ENCODE data around the gene NCOA1. TPM values are rescaled to one million over a fixed set of nuclear protein-coding genes. Genes with fewer than 3 reads are reported as not detected.

The NCOA1 gene
- total and polyA plus RNA-seq, 2 of the 4 experiments (the other 2 are of a cell fraction) = 6.7 to 11.3 TPM

GRCh38 chr2:24480245-24480644 is 10.8 kb upstream of the NCOA1 start:
- H3K9me1 ChIP-seq (ENCODE audit: insufficient read depth, low read length) = no peaks in the 10 kb centered on the region
- ATAC-seq (ENCODE audit: low read depth) (no peak), DNase-seq (no peak)
- CTCF ChIA-PET = no interaction called here
- no peaks in the 10 kb centered on the region for H3K79me1 ChIP-seq (ENCODE audit: low read depth in 1 of 2, low read length in 2 of 2)
- dilution Hi-C loops (cut with HindIII; ENCODE audit: low sequenced_read_pairs, unreplicated experiment) = no loop called here
- no peak overlapping the region for H3K4me3 ChIP-seq (ENCODE audit: insufficient read depth, low read depth, low read length)
- H2AK9ac ChIP-seq (replicated peaks; ENCODE audit: low read depth, low read length, poor library complexity) = no peak overlapping the region
- H2AK5ac ChIP-seq (ENCODE audit: low read depth, low read length) = no peak overlapping the region
- H4K91ac ChIP-seq (ENCODE audit: insufficient read depth, low read depth, low read length) = no peak overlapping the region
- H2BK120ac ChIP-seq (ENCODE audit: low read depth, low read length) = no peak overlapping the region
- no CpG with 5 or more reads among the region's 4 CpGs for WGBS, 2 experiments (ENCODE audit: extremely low coverage in 2 of 2, insufficient read length in 1 of 2)
- no peaks in the 10 kb centered on the region for H4K20me1 ChIP-seq (ENCODE audit: insufficient read depth, low read length)
- no peak overlapping the region for H3K27ac ChIP-seq (ENCODE audit: insufficient read depth, low read length)
- intact Hi-C loops (cut with micrococcal nuclease) = no loop called here
- no peak overlapping the region for H2BK20ac ChIP-seq (ENCODE audit: low read depth, low read length)
- H3K36me3 ChIP-seq (ENCODE audit: control insufficient read depth, insufficient read depth, low read length) = no peaks in the 10 kb centered on the region
- peaks cover 9% of the 10 kb centered on the region for H3K27me3 ChIP-seq (ENCODE audit: control insufficient read depth, insufficient read depth, low read length)
- POLR2A ChIA-PET (ENCODE audit: unreplicated experiment) = no interaction called here
- no peak overlapping the region for H3K23ac ChIP-seq (ENCODE audit: low read depth, low read length)
- no peak overlapping the region for H3K4ac ChIP-seq (ENCODE audit: low read depth, low read length)
- H4K5ac ChIP-seq (ENCODE audit: low read depth, low read length) = no peak overlapping the region
- no peak for TF ChIP-seq FOS (IDR thresholded peaks at IDR 0.05; ENCODE audit: low read depth, low read length)
- no peak for TF ChIP-seq SMC3 (IDR thresholded peaks at IDR 0.05; ENCODE audit: low read depth, low read length)
- TF ChIP-seq MAFK (IDR thresholded peaks at IDR 0.05; ENCODE audit: low read depth, low read length) = no peak
- TF ChIP-seq USF2 (IDR thresholded peaks at IDR 0.05; ENCODE audit: low read depth, low read length) = no peak
- TF ChIP-seq CTCF (conservative IDR thresholded peaks at IDR 0.05; ENCODE audit: low read depth, low read length) = no peak
- TF ChIP-seq RAD21 (IDR thresholded peaks at IDR 0.05; ENCODE audit: low read length) = no peak
- TF ChIP-seq CHD1 (IDR thresholded peaks at IDR 0.05; ENCODE audit: low read depth, low read length) = no peak
- no peak for TF ChIP-seq RCOR1 (IDR thresholded peaks at IDR 0.05; ENCODE audit: insufficient replicate concordance, low read length)
- no peak for TF ChIP-seq POLR2A (IDR thresholded peaks at IDR 0.05; ENCODE audit: low read depth, low read length)
- TF ChIP-seq CEBPB (IDR thresholded peaks at IDR 0.05; ENCODE audit: low read depth, low read length) = no peak
- no peak for TF ChIP-seq MXI1 (IDR thresholded peaks at IDR 0.05; ENCODE audit: borderline replicate concordance, low read depth, low read length)
- no peak for TF ChIP-seq MAZ (IDR thresholded peaks at IDR 0.05; ENCODE audit: borderline replicate concordance, low read depth, low read length)
- TF ChIP-seq NFE2L2 (IDR thresholded peaks at IDR 0.05; ENCODE audit: low read depth, low read length) = no peak
- TF ChIP-seq ELK1 (IDR thresholded peaks at IDR 0.05; ENCODE audit: borderline replicate concordance, low read depth, low read length) = no peak
- TF ChIP-seq RFX5 (IDR thresholded peaks at IDR 0.05; ENCODE audit: low read depth, low read length) = no peak
- no peak for TF ChIP-seq BHLHE40 (IDR thresholded peaks at IDR 0.05; ENCODE audit: low read depth, low read length)
- no peak overlapping the region for H4K8ac ChIP-seq (ENCODE audit: low read depth in 2 of 2, low read length in 2 of 2)
- no peak overlapping the region for H3K18ac ChIP-seq (ENCODE audit: low read depth, low read length)
- no peak overlapping the region for H3K14ac ChIP-seq (replicated peaks; ENCODE audit: low read depth, low read length)
- H3K9me3 ChIP-seq (ENCODE audit: control insufficient read depth, insufficient read depth, low read length) = 0 out of 2 replicates have a peak, but pooled peaks cover 2% of the 10 kb centered on the region
- H2BK5ac ChIP-seq (ENCODE audit: low read depth, low read length, poor library complexity, severe bottlenecking) = no peak overlapping the region
- H3K9ac ChIP-seq (ENCODE audit: low read depth, low read length) = no peak overlapping the region
- BruUV-seq (replicated peaks) = no TSS peak
- H3K4me1 ChIP-seq (ENCODE audit: control insufficient read depth, insufficient read depth, low read length) = no peaks in the 10 kb centered on the region
- H3K4me2 ChIP-seq (ENCODE audit: low read depth, low read length) = no peak overlapping the region
- no peak overlapping the region for H2BK15ac ChIP-seq (ENCODE audit: low read depth, low read length)
- no peak overlapping the region for H3K56ac ChIP-seq (ENCODE audit: extremely low read depth, insufficient read depth, low read length)
- H2AFZ ChIP-seq (replicated peaks; ENCODE audit: low read length, poor library complexity) = no peak overlapping the region
- in situ Hi-C loops (cut with MboI; ENCODE audit: low sequenced_read_pairs) = no loop called here

Data from IMR-90 (cell line).